ENCODE measurements around the gene MTERF4. TPM values are rescaled to one million over a fixed set of nuclear protein-coding genes. Genes with fewer than 3 reads are reported as not detected.

The MTERF4 gene
- total RNA-seq, 4 donors from 2014 or later, result 67.8 to 110 (median 91.0) TPM

DNA sequence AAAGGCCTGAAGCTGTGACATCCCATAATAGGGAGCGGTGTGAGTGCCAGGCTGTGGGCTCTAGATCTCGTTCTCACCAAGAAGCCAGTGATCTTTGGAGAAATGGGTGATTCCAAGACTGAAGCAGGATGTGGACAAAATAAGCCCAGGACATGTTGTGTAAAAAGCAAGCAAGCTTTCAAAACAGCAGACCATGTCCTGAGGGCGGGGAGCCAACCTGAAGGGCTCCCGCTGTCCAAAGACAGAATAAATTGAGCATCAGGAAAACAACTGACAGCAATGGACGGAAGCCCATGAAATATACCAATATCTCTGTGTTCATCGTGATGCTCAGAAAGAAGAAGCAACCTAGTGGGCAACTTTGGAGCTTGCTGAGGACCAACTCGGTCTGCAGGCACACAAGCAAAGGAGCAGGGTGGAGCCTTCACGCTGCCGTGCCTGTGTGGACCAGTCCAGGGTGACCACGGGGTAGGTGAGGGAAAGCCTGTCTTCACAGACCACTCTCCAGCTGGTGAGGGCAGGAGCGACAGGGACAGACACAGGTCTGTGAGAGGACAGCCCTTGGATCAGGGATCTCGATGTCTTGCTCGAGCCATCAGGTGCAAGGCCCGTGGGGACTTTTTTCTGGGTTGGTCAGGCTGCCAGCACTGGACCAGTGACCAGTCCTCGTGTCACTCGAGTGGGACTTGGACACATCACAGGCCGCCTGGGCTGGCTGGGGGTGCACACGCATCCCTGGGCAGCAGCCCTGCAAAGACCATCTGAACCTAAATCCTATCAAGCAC, 21.5 kb downstream of the MTERF4 start:
- 82 to 85% methylated on average over 9 to 13 of the region's 18 CpGs for WGBS, 2 donors
- H3K27ac ChIP-seq, result peak overlapping the region in 2 of 3 donors; percentile 10 to 54
- no peak for DNase-seq

GRCh38 chr2:241074901-241075540, 27.1 kb downstream of the MTERF4 start:
- peaks cover 44 to 46% of the 10 kb centered on the region in 2 donors for H3K36me3 ChIP-seq
- no peaks in the 10 kb centered on the region for H3K9me3 ChIP-seq
- no peak for DNase-seq
- no peak for TF ChIP-seq CTCF (IDR thresholded peaks at IDR 0.05)
- TF ChIP-seq POLR2A (IDR thresholded peaks at IDR 0.05), result no peak
- WGBS, 2 donors, result 93 to 97% methylated on average over 16 of the region's 16 CpGs
- H3K27me3 ChIP-seq, result no peaks in the 10 kb centered on the region
- no peak overlapping the region for H3K27ac ChIP-seq
- peaks cover 4 to 6% of the 10 kb centered on the region in 2 donors for H3K4me1 ChIP-seq
- no peak overlapping the region for H3K4me3 ChIP-seq (replicated peaks in 1 of 3)
- intact Hi-C loops (cut with DNase I), result no loop called here

More for the DNA sequence above, 21.5 kb downstream of the MTERF4 start:
- H3K4me3 ChIP-seq (replicated peaks in 1 of 3), result no peak overlapping the region
- peaks cover 4 to 12% of the 10 kb centered on the region in 2 donors for H3K4me1 ChIP-seq
- intact Hi-C loops (cut with DNase I), result no loop called here
- peaks cover 2 to 12% of the 10 kb centered on the region in 2 donors for H3K36me3 ChIP-seq
- TF ChIP-seq CTCF (IDR thresholded peaks at IDR 0.05), result no peak
- no peak for TF ChIP-seq POLR2A (IDR thresholded peaks at IDR 0.05)
- no peaks in the 10 kb centered on the region for H3K27me3 ChIP-seq
- no peaks in the 10 kb centered on the region for H3K9me3 ChIP-seq

DNA sequence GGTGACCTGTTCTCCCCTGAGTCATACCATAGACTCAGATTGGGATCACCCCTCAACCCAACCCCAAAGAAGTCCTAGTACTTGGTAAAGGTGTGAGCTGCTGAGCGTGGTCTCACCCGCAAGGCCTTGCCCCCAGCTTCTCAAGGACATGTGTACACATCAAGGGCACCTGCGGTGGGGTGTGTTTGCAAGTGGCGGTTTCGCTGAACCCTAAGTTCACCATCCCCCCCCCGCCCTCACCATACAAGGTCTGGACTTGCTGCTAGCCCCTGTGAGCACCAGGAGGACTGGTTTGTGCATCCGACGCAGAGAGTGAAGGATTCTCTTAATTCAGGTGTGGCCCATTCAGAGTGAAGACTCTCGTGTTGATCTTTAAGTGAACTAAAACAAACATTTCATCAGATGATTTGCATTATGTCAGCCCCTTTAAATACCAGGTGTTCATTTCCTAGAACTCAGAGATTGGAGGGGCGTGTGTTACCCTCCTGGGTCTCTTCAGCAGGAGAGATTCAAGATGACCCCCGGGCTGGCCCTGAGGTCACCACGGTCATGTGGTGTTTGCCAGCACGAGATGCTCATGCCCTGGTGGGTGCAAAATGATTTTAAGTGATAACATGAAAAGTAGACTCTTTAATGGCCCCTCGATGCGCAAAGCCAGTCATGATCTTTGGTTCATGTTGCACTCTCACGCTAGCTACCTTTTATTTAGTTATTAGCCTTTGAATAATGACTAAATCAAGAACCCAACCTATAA, 27.8 kb downstream of the MTERF4 start:
- WGBS, 2 donors, result 91 to 93% methylated on average over 13 to 16 of the region's 16 CpGs
- Histone ChIP-seq H3K36me3 (peaks cover 52 to 54% of the 10 kb centered on the region in 2 donors), H3K27me3 (no peaks in the 10 kb centered on the region), H3K4me1 (peaks cover 0 to 6% of the 10 kb centered on the region in 2 donors), H3K9me3 (no peaks in the 10 kb centered on the region), H3K27ac (no peak overlapping the region), H3K4me3 (replicated peaks in 1 of 3) (no peak overlapping the region)
- no peak for DNase-seq
- TF ChIP-seq CTCF (IDR thresholded peaks at IDR 0.05) (no peak), POLR2A (IDR thresholded peaks at IDR 0.05) (no peak)
- intact Hi-C loops (cut with DNase I), result no loop called here

GRCh38 chr2:241073166-241074064, 28.7 kb downstream of the MTERF4 start:
- Histone ChIP-seq H3K27ac (no peak overlapping the region), H3K27me3 (no peaks in the 10 kb centered on the region), H3K36me3 (peaks cover 60 to 62% of the 10 kb centered on the region in 2 donors), H3K4me3 (replicated peaks in 1 of 3) (no peak overlapping the region), H3K4me1 (no peaks in the 10 kb centered on the region), H3K9me3 (no peaks in the 10 kb centered on the region)
- intact Hi-C loops (cut with DNase I), result no loop called here
- no peak for DNase-seq
- no peak for TF ChIP-seq CTCF (IDR thresholded peaks at IDR 0.05)
- TF ChIP-seq POLR2A (IDR thresholded peaks at IDR 0.05), result no peak
- 90 to 91% methylated on average over 13 to 25 of the region's 25 CpGs for WGBS, 2 donors

Data from thyroid gland (tissue), 4 donors.